Measurements from ENCODE around the gene CD48. TPM values are rescaled to one million over a fixed set of nuclear protein-coding genes. Genes with fewer than 3 reads are reported as not detected.

Gene CD48
- polyA plus RNA-seq, 3 donors = 356 to 688 (median 363) TPM

DNA sequence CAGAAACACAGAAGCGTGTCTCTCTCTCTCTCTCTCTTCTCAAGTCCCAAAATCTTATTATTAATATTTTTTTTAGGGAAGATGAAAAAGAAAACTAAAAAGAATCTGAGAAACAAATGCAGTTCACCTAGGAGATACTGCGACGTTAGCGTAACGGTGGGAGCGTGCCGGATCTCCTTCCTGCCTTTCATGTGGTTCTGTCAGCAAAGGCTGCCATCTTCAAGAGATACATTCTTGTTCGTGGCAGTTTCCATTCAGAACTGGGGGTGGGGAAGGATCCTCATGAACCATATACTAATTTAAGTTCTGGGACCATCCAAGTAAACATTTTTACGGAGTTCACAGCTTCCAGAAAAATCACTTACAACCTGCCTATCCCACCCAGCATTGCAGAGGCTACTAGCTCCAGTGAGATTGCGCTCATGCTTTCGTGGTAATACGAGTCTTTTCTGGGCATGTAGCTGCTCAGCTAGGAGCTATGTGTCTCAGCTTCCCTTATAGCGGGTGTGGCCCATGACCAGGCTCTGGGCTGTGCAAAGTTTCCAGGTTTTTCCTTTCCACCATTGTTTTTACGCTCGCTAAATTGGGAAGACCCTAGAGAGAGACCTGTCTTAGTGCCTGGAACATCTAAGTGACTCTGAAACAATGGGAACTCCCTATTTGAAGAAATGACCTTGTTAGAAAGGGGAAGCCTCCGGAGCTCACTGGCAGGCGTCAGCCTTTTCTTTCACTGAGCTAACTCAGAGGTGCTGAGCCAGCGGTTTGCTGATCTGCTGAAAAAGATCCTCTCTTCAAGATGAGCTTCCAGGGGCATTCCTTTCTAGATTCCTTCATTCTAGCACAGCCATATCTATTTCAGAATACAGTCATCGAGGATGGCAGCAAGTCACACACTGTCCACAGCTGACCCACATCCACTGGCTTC, 82.1 kb downstream of the CD48 start:
- Mint-ChIP-seq H3K9me3 (peaks cover 0 to 2% (median 0%) of the 10 kb centered on the region in 7 donors), H3K36me3 (peaks cover 0 to 2% of the 10 kb centered on the region in 2 donors), H3K27me3 (ENCODE audit: low read depth in 3 of 3) (peaks cover 1 to 3% (median 2%) of the 10 kb centered on the region in 3 donors), H3K4me3 (peak overlapping the region in 1 of 2 donors; percentile 51), H3K4me1 (peaks cover 57% of the 10 kb centered on the region), H3K27ac (peak overlapping the region; percentile 73 to 91 (median 88))
- H3K36me3 ChIP-seq (replicated peaks in 1 of 2; ENCODE audit: control insufficient read depth in 1 of 2, insufficient read depth in 2 of 2, low read length in 2 of 2) = no peaks in the 10 kb centered on the region
- intact Hi-C loops (cut with micrococcal nuclease) = no loop called here
- H3K4me2 ChIP-seq (replicated peaks; ENCODE audit: extremely low read depth, low read length, poor library complexity, severe bottlenecking) = peak overlapping the region; percentile 47
- H3K27me3 ChIP-seq (ENCODE audit: control insufficient read depth in 2 of 2, insufficient read depth in 2 of 2, low read length in 2 of 2) = no peaks in the 10 kb centered on the region
- peak overlapping the region in 1 of 3 experiments; percentile 38 for H3K4me3 ChIP-seq (replicated peaks in 1 of 3; ENCODE audit: low read depth in 2 of 3, low read length in 3 of 3)
- H3K27ac ChIP-seq (ENCODE audit: low read depth in 1 of 2, low read length in 2 of 2) = peak overlapping the region; percentile 7 to 76
- peak; percentile 67 to 88 (median 78) for DNase-seq
- no peaks in the 10 kb centered on the region for H3K9me3 ChIP-seq (replicated peaks in 1 of 2; ENCODE audit: control insufficient read depth in 1 of 2, insufficient read depth in 1 of 2, low read length in 2 of 2)
- no peaks in the 10 kb centered on the region for H4K20me1 ChIP-seq (ENCODE audit: insufficient read depth, low read length)
- 82% methylated on average over 9 of the region's 19 CpGs for WGBS (ENCODE audit: insufficient coverage)
- H3K79me2 ChIP-seq (ENCODE audit: insufficient read depth, low read length) = no peaks in the 10 kb centered on the region
- no peak overlapping the region for H2AFZ ChIP-seq (ENCODE audit: insufficient read depth, low read depth, low read length, poor library complexity, severe bottlenecking)
- H3K9ac ChIP-seq (ENCODE audit: insufficient read depth, low read length, poor library complexity, severe bottlenecking) = peak overlapping the region; percentile 9
- H3K4me1 ChIP-seq (ENCODE audit: control insufficient read depth in 1 of 2, insufficient read depth in 2 of 2, low read length in 2 of 2) = peaks cover 39 to 47% of the 10 kb centered on the region in 2 donors
- no peak for TF ChIP-seq CTCF (IDR thresholded peaks at IDR 0.05)

DNA sequence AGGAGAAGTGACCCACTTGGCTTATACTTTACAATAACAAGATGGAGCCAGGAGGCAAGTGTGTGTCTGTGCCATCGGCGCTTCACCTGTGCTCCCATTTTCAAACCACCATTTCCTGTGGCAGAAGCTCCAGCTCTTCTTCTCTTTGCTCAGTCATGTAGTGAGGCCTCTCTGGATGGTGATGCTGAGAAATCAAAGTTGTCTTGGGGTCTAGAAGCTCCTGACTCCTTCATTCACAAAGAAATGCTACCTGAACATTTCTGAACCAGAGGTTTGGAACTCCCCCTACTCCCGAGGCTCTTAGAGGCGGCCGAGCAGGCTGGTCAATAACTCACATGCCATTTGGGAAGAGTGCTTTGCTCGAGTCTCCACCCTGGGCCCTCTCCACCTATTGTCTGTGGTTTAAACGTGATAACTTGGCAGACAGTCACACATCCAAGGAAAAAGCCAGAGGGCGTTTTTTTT, 82.8 kb downstream of the CD48 start:
- Histone ChIP-seq H3K27me3 (ENCODE audit: control insufficient read depth in 2 of 2, insufficient read depth in 2 of 2, low read length in 2 of 2) (no peaks in the 10 kb centered on the region), H3K4me3 (replicated peaks in 1 of 3; ENCODE audit: low read depth in 2 of 3, low read length in 3 of 3) (no peak overlapping the region), H3K79me2 (ENCODE audit: insufficient read depth, low read length) (no peaks in the 10 kb centered on the region), H2AFZ (ENCODE audit: insufficient read depth, low read depth, low read length, poor library complexity, severe bottlenecking) (no peak overlapping the region), H3K4me2 (replicated peaks; ENCODE audit: extremely low read depth, low read length, poor library complexity, severe bottlenecking) (no peak overlapping the region), H4K20me1 (ENCODE audit: insufficient read depth, low read length) (no peaks in the 10 kb centered on the region), H3K36me3 (replicated peaks in 1 of 2; ENCODE audit: control insufficient read depth in 1 of 2, insufficient read depth in 2 of 2, low read length in 2 of 2) (no peaks in the 10 kb centered on the region), H3K9ac (ENCODE audit: insufficient read depth, low read length, poor library complexity, severe bottlenecking) (no peak overlapping the region), H3K27ac (ENCODE audit: low read depth in 1 of 2, low read length in 2 of 2) (no peak overlapping the region), H3K4me1 (ENCODE audit: control insufficient read depth in 1 of 2, insufficient read depth in 2 of 2, low read length in 2 of 2) (peaks cover 39 to 47% of the 10 kb centered on the region in 2 donors), H3K9me3 (replicated peaks in 1 of 2; ENCODE audit: control insufficient read depth in 1 of 2, insufficient read depth in 1 of 2, low read length in 2 of 2) (no peaks in the 10 kb centered on the region)
- 93% methylated on average over 5 of the region's 8 CpGs for WGBS (ENCODE audit: insufficient coverage)
- peaks cover 0 to 2% of the 10 kb centered on the region in 2 donors for H3K36me3 Mint-ChIP-seq
- H3K27ac Mint-ChIP-seq = peak overlapping the region in 4 of 7 donors; percentile 13 to 70 (median 47)
- peaks cover 0 to 2% (median 0%) of the 10 kb centered on the region in 7 donors for H3K9me3 Mint-ChIP-seq
- peaks cover 57% of the 10 kb centered on the region for H3K4me1 Mint-ChIP-seq
- peaks cover 1 to 3% (median 2%) of the 10 kb centered on the region in 3 donors for H3K27me3 Mint-ChIP-seq (ENCODE audit: low read depth in 3 of 3)
- no peak overlapping the region for H3K4me3 Mint-ChIP-seq
- intact Hi-C loops (cut with micrococcal nuclease) = no loop called here
- TF ChIP-seq CTCF (IDR thresholded peaks at IDR 0.05) = no peak
- DNase-seq = no peak

Other genes with a start within 250 kb of the CD48 start
- under 1 TPM; 0.32 to 0.72 (median 0.50) TPM for gene SLAMF6, start 188.6 kb downstream of the CD48 start, polyA plus RNA-seq
- 10 to 100 TPM; 14.5 to 33.5 (median 31.8) TPM for gene CD84, start 132.3 kb downstream of the CD48 start, polyA plus RNA-seq
- gene SLAMF1, start 64.8 kb downstream of the CD48 start, polyA plus RNA-seq = under 1 TPM in 2 of 3 donors, not detected in 1; 0.13 to 0.65 TPM
- gene SLAMF7, start 27.4 kb upstream of the CD48 start, polyA plus RNA-seq = 10 to 100 TPM; 15.4 to 16.0 (median 15.8) TPM
- 1 to 10 TPM; 1.4 to 2.7 (median 1.7) TPM for gene LY9, start 84.4 kb upstream of the CD48 start, polyA plus RNA-seq
- 100 to 1,000 TPM in 2 of 3 donors, 10 to 100 TPM in 1; 62.2 to 116 (median 106) TPM for gene CD244, start 151.1 kb upstream of the CD48 start, polyA plus RNA-seq
- gene ITLN1, start 173.4 kb upstream of the CD48 start, polyA plus RNA-seq = 1 to 10 TPM; 1.2 to 1.6 (median 1.3) TPM
- gene ITLN2, start 243.0 kb upstream of the CD48 start, polyA plus RNA-seq = not detected

Measured in CD14-positive monocyte (primary cell).